ENCODE results near the gene GOPC. TPM values are rescaled to one million over a fixed set of nuclear protein-coding genes. Genes with fewer than 3 reads are reported as not detected.

GOPC gene
- total RNA-seq, 1 donor from 2014 or later: 35.1 TPM

- no peaks in the 10 kb centered on the region for H3K9me3 Mint-ChIP-seq (ENCODE audit: low read depth)
- H3K4me1 Mint-ChIP-seq (ENCODE audit: low read depth): peaks cover 31% of the 10 kb centered on the region
- no peak for DNase-seq (ENCODE audit: low spot score)
- H3K4me3 Mint-ChIP-seq (ENCODE audit: unreplicated experiment): no peak overlapping the region
- no peak for TF ChIP-seq CTCF (IDR thresholded peaks at IDR 0.05)
- peaks cover 8% of the 10 kb centered on the region for H3K36me3 Mint-ChIP-seq (ENCODE audit: low read depth)
- peak overlapping the region; percentile 14 for H3K27ac Mint-ChIP-seq (ENCODE audit: unreplicated experiment)
- H3K27me3 Mint-ChIP-seq (ENCODE audit: low read depth): no peaks in the 10 kb centered on the region
These were observed 43.0 kb downstream of the GOPC start for GRCh38 chr6:117559299-117559698.

GRCh38 chr6:117558818-117559217, 43.5 kb downstream of the GOPC start:
- no peak for TF ChIP-seq CTCF (IDR thresholded peaks at IDR 0.05)

GRCh38 chr6:117557951-117558350, 44.4 kb downstream of the GOPC start:
- no peak for TF ChIP-seq CTCF (IDR thresholded peaks at IDR 0.05)
- H3K27ac Mint-ChIP-seq (ENCODE audit: unreplicated experiment): peak overlapping the region; percentile 84
- H3K9me3 Mint-ChIP-seq (ENCODE audit: low read depth): no peaks in the 10 kb centered on the region
- H3K4me3 Mint-ChIP-seq (ENCODE audit: unreplicated experiment): no peak overlapping the region
- DNase-seq (ENCODE audit: low spot score): no peak
- peaks cover 6% of the 10 kb centered on the region for H3K36me3 Mint-ChIP-seq (ENCODE audit: low read depth)
- H3K4me1 Mint-ChIP-seq (ENCODE audit: low read depth): peaks cover 31% of the 10 kb centered on the region
- no peaks in the 10 kb centered on the region for H3K27me3 Mint-ChIP-seq (ENCODE audit: low read depth)

More at GRCh38 chr6:117558818-117559217, 43.5 kb downstream of the GOPC start:
- Mint-ChIP-seq H3K36me3 (ENCODE audit: low read depth) (peaks cover 8% of the 10 kb centered on the region), H3K9me3 (ENCODE audit: low read depth) (no peaks in the 10 kb centered on the region), H3K4me1 (ENCODE audit: low read depth) (peaks cover 31% of the 10 kb centered on the region), H3K27me3 (ENCODE audit: low read depth) (no peaks in the 10 kb centered on the region), H3K27ac (ENCODE audit: unreplicated experiment) (no peak overlapping the region), H3K4me3 (ENCODE audit: unreplicated experiment) (no peak overlapping the region)
- DNase-seq (ENCODE audit: low spot score): no peak

- TF ChIP-seq CTCF (IDR thresholded peaks at IDR 0.05): peak; percentile 98
- Mint-ChIP-seq H3K4me1 (ENCODE audit: low read depth) (peaks cover 23% of the 10 kb centered on the region), H3K4me3 (ENCODE audit: unreplicated experiment) (no peak overlapping the region), H3K27ac (ENCODE audit: unreplicated experiment) (no peak overlapping the region), H3K27me3 (ENCODE audit: low read depth) (no peaks in the 10 kb centered on the region), H3K36me3 (ENCODE audit: low read depth) (peaks cover 3% of the 10 kb centered on the region), H3K9me3 (ENCODE audit: low read depth) (no peaks in the 10 kb centered on the region)
- DNase-seq (ENCODE audit: low spot score): no peak
These were observed 46.3 kb downstream of the GOPC start for GRCh38 chr6:117555882-117556498.

GRCh38 chr6:117555262-117555849, 47.0 kb downstream of the GOPC start:
- Mint-ChIP-seq H3K27ac (ENCODE audit: unreplicated experiment) (peak overlapping the region; percentile 63), H3K4me3 (ENCODE audit: unreplicated experiment) (no peak overlapping the region), H3K9me3 (ENCODE audit: low read depth) (no peaks in the 10 kb centered on the region), H3K36me3 (ENCODE audit: low read depth) (peaks cover 2% of the 10 kb centered on the region), H3K27me3 (ENCODE audit: low read depth) (no peaks in the 10 kb centered on the region), H3K4me1 (ENCODE audit: low read depth) (peaks cover 29% of the 10 kb centered on the region)
- TF ChIP-seq CTCF (IDR thresholded peaks at IDR 0.05): no peak
- DNase-seq (ENCODE audit: low spot score): no peak

Measured in chondrocyte (in vitro differentiated cells).